22Rv1 (cell line): Measurements from ENCODE around the gene FBXW7.

Experiments used
- H3K27ac ChIP-seq: fragments of 450-650 bp; 2 replicates; pipeline ENCODE4 v1.5.1; 2017
- CTCF ChIP-seq: fragments of 450-650 bp; IDR thresholded peaks from 2 replicates; pipeline ENCODE4 v1.5.1; 2017; ENCODE audit warnings: mild to moderate bottlenecking
- ZFX ChIP-seq: fragments of 450-650 bp; IDR thresholded peaks from 2 replicates; pipeline ENCODE4 v1.6.1; 2017; ENCODE audit warnings: antibody characterized with exemption, borderline replicate concordance

The FBXW7 gene

GRCh38 chr4:152321398-152321797 lies 214.5 kb downstream of the FBXW7 start:
- TF ChIP-seq ZFX (no peak), CTCF (no peak)
- H3K27ac ChIP-seq = no peak overlapping the region

GRCh38 chr4:152316969-152317368 lies 218.9 kb downstream of the FBXW7 start:
- H3K27ac ChIP-seq = no peak overlapping the region
- TF ChIP-seq ZFX = no peak
- no peak for TF ChIP-seq CTCF

- H3K27ac ChIP-seq = peak overlapping the region; percentile 49; the same call in 1 of the 2 replicates
These were observed 225.6 kb downstream of the FBXW7 start for GRCh38 chr4:152310257-152310656.

GRCh38 chr4:152309418-152309817 lies 226.5 kb downstream of the FBXW7 start:
- TF ChIP-seq CTCF (no peak), ZFX (no peak)
- H3K27ac ChIP-seq = peak overlapping the region; percentile 49

More at GRCh38 chr4:152310257-152310656, 225.6 kb downstream of the FBXW7 start:
- TF ChIP-seq ZFX (no peak), CTCF (no peak)

- TF ChIP-seq CTCF = no peak
- TF ChIP-seq ZFX = no peak
- H3K27ac ChIP-seq = peak overlapping the region; percentile 49
These were observed 226.9 kb downstream of the FBXW7 start for GRCh38 chr4:152308951-152309350.

GRCh38 chr4:152307669-152308068 lies 228.2 kb downstream of the FBXW7 start:
- no peak for TF ChIP-seq ZFX
- no peak for TF ChIP-seq CTCF

GRCh38 chr4:152306541-152306940 lies 229.4 kb downstream of the FBXW7 start:
- TF ChIP-seq ZFX = no peak
- no peak for TF ChIP-seq CTCF
- no peak overlapping the region for H3K27ac ChIP-seq

More at GRCh38 chr4:152307669-152308068, 228.2 kb downstream of the FBXW7 start:
- H3K27ac ChIP-seq = no peak overlapping the region
